HL-60 (cell line): ENCODE measurements around the gene NTN1.

ENCODE experiments used
- DNase-seq, 2 experiments: peaks; one replicate each; pipeline ENCODE4 v3.0.0-alpha.2; 2010 to 2020; ENCODE audit warnings: low read depth in 1 of 2, low spot score in 1 of 2
- H3K27ac ChIP-seq: fragments of 250-450 bp; sonication (Bioruptor Pico); replicated peaks from 2 replicates; pipeline ENCODE4 v1.5.1; 2020; ENCODE audit warnings: mild to moderate bottlenecking, moderate library complexity
- H3K27me3 ChIP-seq: fragments of 250-450 bp; sonication (Bioruptor Pico); 2 replicates; pipeline ENCODE4 v1.5.1; 2021; ENCODE audit warnings: mild to moderate bottlenecking, moderate library complexity; ENCODE audit not compliant: insufficient read depth, poor library complexity, severe bottlenecking
- H3K4me3 ChIP-seq: replicated peaks from 2 replicates; pipeline ENCODE4 v1.5.1; 2011; ENCODE audit warnings: mild to moderate bottlenecking, control low read depth, low read length; ENCODE audit not compliant: insufficient read depth
- CTCF ChIP-seq: IDR thresholded peaks from one replicate; pipeline ENCODE4 v1.5.1; 2011; ENCODE audit warnings: low read length, control low read depth, inconsistent platforms; ENCODE audit not compliant: insufficient read depth
- GABPA ChIP-seq: IDR thresholded peaks from 2 replicates; pipeline ENCODE4 v1.6.1; 2012; ENCODE audit warnings: low read depth
- POLR2AphosphoS5 ChIP-seq: IDR thresholded peaks from 2 replicates; pipeline ENCODE4 v1.6.1; 2012; ENCODE audit warnings: low read depth
- REST ChIP-seq: IDR thresholded peaks from 2 replicates; pipeline ENCODE4 v1.6.1; 2012; ENCODE audit warnings: low read depth; ENCODE audit not compliant: insufficient replicate concordance
- SPI1 ChIP-seq: IDR thresholded peaks from 2 replicates; pipeline ENCODE4 v1.6.1; 2012; ENCODE audit warnings: low read depth, mild to moderate bottlenecking, borderline replicate concordance

Gene NTN1

GRCh38 chr17:9259419-9259818, 238.1 kb downstream of the NTN1 start:
- DNase-seq, result no peak
- H3K27me3 ChIP-seq, result no peaks in the 10 kb centered on the region
- H3K4me3 ChIP-seq, result no peak overlapping the region
- no peak for TF ChIP-seq GABPA
- no peak for TF ChIP-seq REST
- no peak for TF ChIP-seq POLR2AphosphoS5
- no peak overlapping the region for H3K27ac ChIP-seq

GRCh38 chr17:9261081-9262012, 240.0 kb downstream of the NTN1 start:
- Histone ChIP-seq H3K27me3 (no peaks in the 10 kb centered on the region), H3K27ac (no peak overlapping the region), H3K4me3 (no peak overlapping the region)
- TF ChIP-seq REST (no peak), SPI1 (no peak), POLR2AphosphoS5 (no peak), CTCF (no peak), GABPA (no peak)
- no peak for DNase-seq

- DNase-seq, result no peak
- no peak for TF ChIP-seq CTCF
- no peak for TF ChIP-seq SPI1
- no peak for TF ChIP-seq REST
- TF ChIP-seq POLR2AphosphoS5, result no peak
- TF ChIP-seq GABPA, result no peak
- Histone ChIP-seq H3K27me3 (no peaks in the 10 kb centered on the region), H3K4me3 (no peak overlapping the region), H3K27ac (no peak overlapping the region)
Observed at GRCh38 chr17:9266031-9266680, 244.8 kb downstream of the NTN1 start.
